GM23338 (cell line): ENCODE measurements around the gene HSD11B1. TPM values are rescaled to one million over a fixed set of nuclear protein-coding genes. Genes with fewer than 3 reads are reported as not detected.

ENCODE experiments used
- ATAC-seq: fragments of 200-7000 bp; cut with Tn5 transposase; 3 replicates; pipeline ENCODE4 v1.9.1; 2020
- DNase-seq: peaks from one replicate; pipeline ENCODE4 v3.0.0-alpha.2; 2015; ENCODE audit warnings: low spot score
- H2AFZ ChIP-seq: fragments of 200-600 bp; sonication (generic); 2 replicates; pipeline ENCODE4 v1.8.0; 2016; ENCODE audit warnings: antibody characterized with exemption, mild to moderate bottlenecking, moderate library complexity
- H3F3A ChIP-seq: fragments of 200-600 bp; sonication (generic); replicated peaks from 2 replicates; pipeline ENCODE4 v1.8.0; 2017; ENCODE audit warnings: antibody characterized with exemption, mixed run types, low read depth
- H3K27ac ChIP-seq: fragments of 200-600 bp; sonication (generic); 2 replicates; pipeline ENCODE4 v1.6.1; 2016; ENCODE audit warnings: low read depth
- H3K27me3 ChIP-seq: fragments of 200-600 bp; sonication (generic); 2 replicates; pipeline ENCODE4 v1.8.0; 2016; ENCODE audit warnings: mild to moderate bottlenecking, mixed run types, moderate library complexity; ENCODE audit not compliant: insufficient read depth
- H3K36me3 ChIP-seq: fragments of 200-600 bp; sonication (generic); 2 replicates; pipeline ENCODE4 v1.8.0; 2016; ENCODE audit warnings: mild to moderate bottlenecking; ENCODE audit not compliant: insufficient read depth
- H3K4me1 ChIP-seq: fragments of 200-600 bp; sonication (generic); 2 replicates; pipeline ENCODE4 v1.8.0; 2016; ENCODE audit warnings: mild to moderate bottlenecking, moderate library complexity; ENCODE audit not compliant: insufficient read depth
- H3K4me2 ChIP-seq: fragments of 200-600 bp; sonication (generic); 2 replicates; pipeline ENCODE4 v1.7.1; 2017; ENCODE audit warnings: mixed run types
- H3K4me3 ChIP-seq: fragments of 200-600 bp; sonication (generic); 2 replicates; pipeline ENCODE4 v1.6.1; 2016; ENCODE audit warnings: mixed run types
- H3K79me2 ChIP-seq: fragments of 200-600 bp; sonication (generic); replicated peaks from 2 replicates; pipeline ENCODE4 v1.8.0; 2017; ENCODE audit warnings: mild to moderate bottlenecking; ENCODE audit not compliant: insufficient read depth
- H3K9me2 ChIP-seq: fragments of 200-600 bp; sonication (generic); 2 replicates; pipeline ENCODE4 v1.8.0; 2017; ENCODE audit not compliant: insufficient read depth
- H4K20me1 ChIP-seq: fragments of 200-600 bp; sonication (generic); replicated peaks from 2 replicates; pipeline ENCODE4 v1.8.0; 2017; ENCODE audit warnings: mild to moderate bottlenecking; ENCODE audit not compliant: insufficient read depth
- H3K27ac Mint-ChIP-seq: 2 replicates; pipeline ENCODE4 v1.8.0; 2020; ENCODE audit warnings: inconsistent platforms, mild to moderate bottlenecking, moderate library complexity, mixed read lengths
- H3K27me3 Mint-ChIP-seq: 3 replicates; pipeline ENCODE4 v1.8.0; 2022; ENCODE audit warnings: low read depth, mild to moderate bottlenecking, moderate library complexity, mixed read lengths, inconsistent platforms; ENCODE audit not compliant: insufficient read depth, poor library complexity
- H3K36me3 Mint-ChIP-seq: 3 replicates; pipeline ENCODE4 v1.8.0; 2021; ENCODE audit warnings: low read depth, mild to moderate bottlenecking, inconsistent platforms, moderate library complexity, mixed read lengths
- H3K4me1 Mint-ChIP-seq: 3 replicates; pipeline ENCODE4 v1.8.0; 2020; ENCODE audit warnings: mild to moderate bottlenecking, inconsistent platforms, mixed read lengths
- H3K4me3 Mint-ChIP-seq: 3 replicates; pipeline ENCODE4 v1.8.0; 2021; ENCODE audit warnings: moderate library complexity, mild to moderate bottlenecking, inconsistent platforms, mixed read lengths
- H3K9me3 Mint-ChIP-seq: 3 replicates; pipeline ENCODE4 v1.8.0; 2020; ENCODE audit warnings: moderate library complexity, mild to moderate bottlenecking, inconsistent platforms, mixed read lengths
- CREB1 ChIP-seq: fragments of 250-450 bp; sonication (Bioruptor Pico); IDR thresholded peaks from 2 replicates; pipeline ENCODE4 v1.5.0; 2020; ENCODE audit warnings: low read depth, mild to moderate bottlenecking, moderate library complexity
- CTCF ChIP-seq, 2 experiments: fragments of 200-600 bp in 1 of 2; sonication (generic) in 1 of 2; conservative IDR thresholded peaks; 2 replicates each; pipeline versions ENCODE4 v1.5.1 to v1.6.1; 2016 to 2017; ENCODE audit warnings: antibody characterized with exemption in 2 of 2, low read depth in 2 of 2, mild to moderate bottlenecking in 2 of 2, moderate library complexity in 1 of 2
- ETS1 ChIP-seq: IDR thresholded peaks from 2 replicates; pipeline ENCODE4 v1.6.1; 2016; ENCODE audit warnings: antibody characterized with exemption
- EZH2 ChIP-seq: fragments of 200-600 bp; sonication (generic); IDR thresholded peaks from one replicate; pipeline ENCODE4 v1.8.0; 2017; ENCODE audit warnings: antibody characterized with exemption, mild to moderate bottlenecking, low read depth; ENCODE audit not compliant: unreplicated experiment
- EZH2phosphoT487 ChIP-seq: fragments of 200-600 bp; sonication (generic); IDR thresholded peaks from one replicate; pipeline ENCODE4 v1.8.1; 2018; ENCODE audit warnings: antibody characterized with exemption; ENCODE audit not compliant: unreplicated experiment
- JUNB ChIP-seq: IDR thresholded peaks from one replicate; pipeline ENCODE4 v1.6.1; 2016; ENCODE audit warnings: antibody characterized with exemption; ENCODE audit not compliant: unreplicated experiment
- NANOG ChIP-seq: IDR thresholded peaks from 2 replicates; pipeline ENCODE4 v1.6.1; 2016; ENCODE audit warnings: antibody characterized with exemption, borderline replicate concordance
- POLR2AphosphoS5 ChIP-seq: IDR thresholded peaks from 2 replicates; pipeline ENCODE4 v1.6.1; 2016; ENCODE audit warnings: antibody characterized with exemption, low read depth
- REST ChIP-seq: IDR thresholded peaks from one replicate; pipeline ENCODE4 v1.6.1; 2018; ENCODE audit warnings: antibody characterized with exemption; ENCODE audit not compliant: unreplicated experiment
- STAT1 ChIP-seq: IDR thresholded peaks from one replicate; pipeline ENCODE4 v1.6.1; 2016; ENCODE audit warnings: antibody characterized with exemption; ENCODE audit not compliant: unreplicated experiment
- ZNF114 ChIP-seq: fragments of 250-450 bp; sonication (Bioruptor Pico); IDR thresholded peaks from 2 replicates; pipeline ENCODE4 v1.5.0; 2020; ENCODE audit warnings: mild to moderate bottlenecking, moderate library complexity
- ZNF331 ChIP-seq: fragments of 250-450 bp; sonication (Bioruptor Pico); IDR thresholded peaks from 2 replicates; pipeline ENCODE4 v1.5.0; 2020; ENCODE audit warnings: low read depth, mild to moderate bottlenecking, moderate library complexity
- ZNF462 ChIP-seq: fragments of 250-450 bp; sonication (Bioruptor Pico); IDR thresholded peaks from 2 replicates; pipeline ENCODE4 v1.5.0; 2020; ENCODE audit warnings: mild to moderate bottlenecking, moderate library complexity
- polyA plus RNA-seq: library from polyadenylated mRNA; unstranded; fragments of >200 nt; fragmentation: Nextera tagmentation; extraction: Ambion mirVana; gene quantifications from 2 replicates; pipeline ENCODE4 v1.2.1, GENCODE V29; 2016
- total RNA-seq: library from RNA; depleted of rRNA; stranded (reverse); fragments of >200 nt; shearing (Covaris generic); gene quantifications from 2 replicates; pipeline ENCODE4 v1.2.3, GENCODE V29; 2014

The HSD11B1 gene
- total and polyA plus RNA-seq, 2 experiments from 2014 or later: not detected

- Mint-ChIP-seq H3K36me3 (no peaks in the 10 kb centered on the region), H3K27me3 (no peaks in the 10 kb centered on the region), H3K9me3 (no peaks in the 10 kb centered on the region), H3K4me3 (no peak overlapping the region), H3K4me1 (no peaks in the 10 kb centered on the region), H3K27ac (no peak overlapping the region)
- Histone ChIP-seq H3F3A (no peaks in the 10 kb centered on the region), H3K4me1 (no peaks in the 10 kb centered on the region), H2AFZ (no peak overlapping the region), H3K9me2 (peaks cover 6% of the 10 kb centered on the region; the same call in 1 of the 2 replicates), H3K27ac (no peak overlapping the region), H3K4me3 (no peak overlapping the region), H3K27me3 (no peaks in the 10 kb centered on the region), H4K20me1 (no peaks in the 10 kb centered on the region), H3K4me2 (no peak overlapping the region), H3K79me2 (no peaks in the 10 kb centered on the region), H3K36me3 (no peaks in the 10 kb centered on the region)
- DNase-seq (no peak), ATAC-seq (no peak)
- TF ChIP-seq EZH2 (no peak), NANOG (no peak), JUNB (no peak), POLR2AphosphoS5 (no peak), ZNF462 (CRISPR knock-in tag) (no peak), STAT1 (no peak), CTCF (conservative IDR thresholded peaks at IDR 0.05; ENCODE audit: low read depth in 2 of 2) (no peak), ZNF331 (CRISPR knock-in tag) (no peak), EZH2phosphoT487 (no peak), ETS1 (no peak), ZNF114 (CRISPR knock-in tag) (no peak), REST (no peak), CREB1 (no peak)
Observed at GRCh38 chr1:209720826-209721225, 16.2 kb downstream of the HSD11B1 start.
